ENCODE results near the gene OBI1.

GRCh38 chr13:78631077-78631476 lies 27.9 kb downstream of the OBI1 start:
- no peak for TF ChIP-seq TCF7L2 (IDR thresholded peaks at IDR 0.05; ENCODE audit: borderline replicate concordance, extremely low read depth, insufficient read depth, insufficient read length)
- no peak for TF ChIP-seq CTCF (IDR thresholded peaks at IDR 0.05 in 2 of 3, conservative IDR thresholded peaks at IDR 0.05 in 1 of 3; ENCODE audit: borderline replicate concordance in 1 of 3, insufficient read depth in 1 of 3, low read depth in 2 of 3, low read length in 2 of 3)
- no peak for TF ChIP-seq SP1 (IDR thresholded peaks at IDR 0.05; ENCODE audit: low read depth)
- TF ChIP-seq MAX (IDR thresholded peaks at IDR 0.05): no peak
- TF ChIP-seq REST (IDR thresholded peaks at IDR 0.05; ENCODE audit: low read depth): no peak
